HG03469 (cell line): Measurements from ENCODE around the gene UTP15.

Experiments used
- ATAC-seq: cut with Tn5 transposase; IDR thresholded peaks from one replicate; pipeline ENCODE4 v1.9.1; 2021; ENCODE audit warnings: mild to moderate bottlenecking, moderate library complexity, moderate number of reproducible peaks; ENCODE audit not compliant: unreplicated experiment

Gene UTP15, protein sequence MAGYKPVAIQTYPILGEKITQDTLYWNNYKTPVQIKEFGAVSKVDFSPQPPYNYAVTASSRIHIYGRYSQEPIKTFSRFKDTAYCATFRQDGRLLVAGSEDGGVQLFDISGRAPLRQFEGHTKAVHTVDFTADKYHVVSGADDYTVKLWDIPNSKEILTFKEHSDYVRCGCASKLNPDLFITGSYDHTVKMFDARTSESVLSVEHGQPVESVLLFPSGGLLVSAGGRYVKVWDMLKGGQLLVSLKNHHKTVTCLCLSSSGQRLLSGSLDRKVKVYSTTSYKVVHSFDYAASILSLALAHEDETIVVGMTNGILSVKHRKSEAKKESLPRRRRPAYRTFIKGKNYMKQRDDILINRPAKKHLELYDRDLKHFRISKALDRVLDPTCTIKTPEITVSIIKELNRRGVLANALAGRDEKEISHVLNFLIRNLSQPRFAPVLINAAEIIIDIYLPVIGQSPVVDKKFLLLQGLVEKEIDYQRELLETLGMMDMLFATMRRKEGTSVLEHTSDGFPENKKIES

DNA sequence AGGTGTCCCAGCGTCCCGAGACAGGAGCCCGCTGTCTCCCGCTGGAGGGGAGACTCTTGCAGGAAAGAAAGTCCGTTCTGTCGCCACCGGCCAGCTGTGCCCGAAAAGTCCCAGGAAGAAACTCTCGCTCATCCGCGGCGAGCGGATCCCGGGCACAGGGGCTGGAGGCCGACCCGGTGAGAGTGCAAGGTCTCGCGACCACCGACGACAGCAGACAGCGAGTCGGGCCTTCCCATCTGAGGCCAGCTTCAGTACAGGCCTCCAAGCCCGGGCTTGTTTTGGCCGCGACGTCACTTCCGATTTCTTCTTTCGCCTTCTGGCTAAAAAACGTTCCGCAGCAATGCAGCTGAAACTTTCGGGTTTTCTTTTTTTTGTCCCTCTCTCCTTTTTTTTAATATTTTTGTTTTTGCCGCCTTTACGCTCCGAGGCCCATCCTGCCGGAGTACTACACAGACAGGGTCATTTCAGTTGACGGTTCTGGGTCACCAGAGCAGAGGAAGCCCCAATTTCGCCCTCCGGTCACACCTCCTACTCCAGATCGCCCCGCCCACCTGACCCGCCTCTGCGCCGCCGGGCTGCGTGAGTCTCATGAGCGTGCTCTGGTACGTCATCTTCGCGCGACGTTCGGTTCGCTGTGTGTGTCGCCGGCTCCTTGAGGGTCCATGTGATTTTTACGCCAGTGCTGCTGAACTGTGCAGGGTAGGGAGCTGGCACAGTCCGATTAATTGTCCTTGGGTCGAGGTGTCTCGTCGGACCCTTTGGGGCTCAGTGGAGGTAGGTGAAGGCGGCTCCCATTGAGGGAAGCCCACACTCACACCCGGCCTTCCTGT, at the start of gene UTP15, which contains the start of gene ANKRA2:
UTP15 (plus strand) TSS at position 605 of the 830 bp plus-strand sequence. CDS start 1,602 bp downstream, outside the sequence.
ANKRA2 (minus strand) TSS at position 501 of the 830 bp plus-strand sequence. CDS start 2,758 bp downstream, outside the sequence.
- ATAC-seq, result peak; percentile 71

DNA sequence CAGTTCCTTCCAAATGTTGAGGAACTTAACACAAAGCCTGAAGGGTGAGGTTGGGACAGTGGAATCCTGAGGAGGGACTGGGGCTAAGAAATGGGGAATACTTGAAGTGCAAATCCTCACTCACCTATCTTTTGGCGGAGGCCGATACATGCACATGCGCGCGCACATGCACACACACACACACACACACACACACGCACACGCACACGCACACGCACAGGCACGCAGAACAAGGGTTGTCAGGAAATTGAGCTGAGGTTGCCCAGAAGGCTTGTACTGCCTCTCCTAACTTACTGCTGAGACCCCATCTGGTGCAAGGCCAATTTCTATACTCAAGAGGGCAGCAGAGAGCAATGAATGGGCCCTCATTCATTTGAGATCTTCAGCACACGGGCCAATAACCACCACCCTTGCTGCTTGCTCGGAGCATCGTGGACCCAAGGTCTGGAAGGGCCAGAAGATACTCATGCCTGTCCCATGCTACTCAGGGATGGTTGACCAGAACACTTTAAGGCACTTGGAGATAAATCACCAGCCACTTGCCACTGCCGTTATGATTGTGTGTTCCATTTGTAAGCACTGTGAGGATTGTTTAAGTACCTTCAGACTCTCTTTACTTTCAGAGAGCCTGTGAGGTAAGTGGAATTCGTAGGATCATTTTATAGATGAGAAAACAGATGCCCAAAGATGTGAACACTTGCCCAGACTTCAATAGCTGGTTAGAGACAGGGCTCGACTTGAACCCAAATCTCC, 45.8 kb upstream of the UTP15 start:
- peak; percentile 67 for ATAC-seq

DNA sequence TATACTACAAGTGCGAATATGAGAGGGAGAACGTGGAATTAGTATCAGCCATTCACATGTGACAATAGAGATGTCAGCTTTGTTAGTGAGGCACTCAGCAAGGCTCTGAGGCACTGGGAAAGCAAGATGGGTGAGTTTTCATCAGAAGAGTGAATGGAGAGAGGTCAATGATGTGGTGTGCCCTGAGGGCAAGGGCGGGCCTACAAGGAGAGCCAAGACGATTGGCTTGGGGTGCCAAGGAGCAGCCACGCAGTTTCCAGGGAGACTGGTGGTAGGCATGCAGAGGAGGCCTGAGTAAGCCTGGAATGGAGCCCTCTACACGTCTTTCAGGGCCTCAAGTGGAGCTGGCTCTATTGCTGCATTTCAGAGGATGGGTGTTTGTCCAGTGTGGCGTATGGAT, 42.6 kb upstream of the UTP15 start:
- ATAC-seq, result no peak

DNA sequence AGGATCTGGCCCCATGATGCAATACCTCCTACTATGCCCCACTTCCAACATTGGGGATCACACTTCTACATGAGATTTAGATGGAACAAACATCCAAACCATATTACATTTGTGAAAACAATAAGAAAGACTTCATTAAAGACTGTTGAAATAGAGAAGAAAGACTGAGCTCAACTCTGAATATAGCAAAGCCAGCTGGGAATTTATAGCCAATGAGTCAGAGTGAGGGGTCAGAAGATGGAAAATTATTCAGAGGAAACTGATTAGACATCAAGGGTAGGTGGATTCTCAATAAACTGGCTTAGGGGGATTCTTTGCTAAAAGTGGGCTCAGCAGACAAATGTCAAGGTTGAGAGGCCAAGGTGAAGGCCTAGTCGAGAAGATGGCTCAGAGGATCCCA, 41.7 kb upstream of the UTP15 start:
- ATAC-seq, result no peak

DNA sequence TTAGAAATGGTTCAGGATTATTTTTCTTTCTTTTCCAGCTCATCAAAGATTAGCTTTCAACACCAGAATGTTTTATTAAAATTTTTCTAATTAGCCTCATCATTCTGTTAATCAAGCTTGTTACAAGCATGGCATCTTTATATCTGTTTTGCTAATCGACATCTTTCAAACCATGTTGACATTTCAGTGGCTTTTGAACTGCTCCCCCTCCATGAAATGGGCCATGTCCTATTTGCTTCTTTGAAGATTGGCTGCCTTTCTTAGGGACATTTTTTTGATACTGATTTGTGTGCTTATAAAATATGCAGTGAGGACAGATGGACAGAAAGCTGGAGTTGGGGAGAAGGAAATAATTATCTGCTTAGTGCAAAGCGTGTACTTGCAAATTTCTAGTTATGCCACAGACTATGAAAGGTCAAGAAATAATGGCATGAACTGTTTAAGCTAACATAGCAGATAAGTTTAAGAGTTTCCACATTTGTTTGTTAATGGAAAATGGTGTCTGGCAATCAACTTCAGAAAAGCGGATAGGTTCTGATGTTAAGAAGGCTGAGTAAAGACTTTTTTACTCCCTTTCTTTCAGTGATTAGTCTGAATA, 39.8 kb upstream of the UTP15 start:
- no peak for ATAC-seq

DNA sequence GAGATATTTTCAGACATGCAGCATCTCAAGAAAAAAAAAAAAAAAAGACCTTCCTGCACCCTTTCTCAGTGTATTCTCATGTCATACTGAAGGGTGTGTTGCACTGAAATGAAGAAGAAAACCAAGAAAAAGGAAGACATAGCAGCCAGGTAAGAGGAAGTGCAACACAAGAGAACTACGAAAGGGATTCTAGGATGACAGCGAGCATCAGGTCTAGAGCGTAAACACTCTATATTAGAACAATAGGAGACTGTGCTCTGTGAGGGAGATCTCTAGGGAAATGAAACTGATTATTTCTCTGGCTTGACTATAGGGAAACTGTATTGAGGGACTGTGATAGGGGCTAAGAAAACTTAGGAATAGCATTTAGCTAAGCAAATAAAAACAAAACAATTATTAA, 37.3 kb upstream of the UTP15 start:
- ATAC-seq, result no peak

DNA sequence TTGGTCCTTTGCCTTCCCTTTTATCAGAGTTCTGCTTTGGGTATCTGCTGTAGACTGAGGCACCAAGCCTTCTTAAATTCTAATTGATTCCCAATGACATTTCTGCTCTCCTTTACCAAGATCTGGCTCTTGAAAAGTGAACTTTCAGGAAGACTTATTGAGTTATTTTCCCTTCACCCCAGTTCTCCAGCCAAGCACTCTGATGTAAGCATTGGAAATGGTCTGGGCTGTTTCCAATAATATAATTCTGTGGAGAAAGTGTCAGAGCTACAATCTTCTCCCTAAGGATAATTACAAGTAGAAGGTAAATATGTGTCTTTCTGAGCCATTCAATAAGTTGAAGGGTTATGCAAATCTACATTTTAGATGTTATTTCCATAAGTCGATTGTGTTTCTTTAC, 36.5 kb upstream of the UTP15 start:
- no peak for ATAC-seq

DNA sequence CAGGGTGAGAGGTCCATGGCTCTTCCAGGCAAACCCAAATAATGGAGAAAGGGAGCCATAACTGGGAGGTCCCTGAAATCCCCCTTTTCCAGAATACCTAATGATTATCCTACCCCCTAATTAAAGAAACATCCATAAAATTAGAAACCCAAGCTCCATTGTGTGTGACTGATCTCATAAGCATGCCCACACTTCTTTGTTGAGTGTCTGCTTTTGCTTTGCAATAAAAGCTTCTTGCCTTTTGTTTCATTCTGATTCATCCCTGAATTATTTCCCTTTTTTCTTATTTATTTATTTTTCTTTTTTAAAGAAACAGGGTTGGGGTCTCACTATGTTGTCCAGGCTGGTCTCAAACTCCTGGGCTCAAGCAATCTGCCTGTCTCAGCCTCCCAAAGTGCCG, 34.2 kb upstream of the UTP15 start:
- no peak for ATAC-seq

DNA sequence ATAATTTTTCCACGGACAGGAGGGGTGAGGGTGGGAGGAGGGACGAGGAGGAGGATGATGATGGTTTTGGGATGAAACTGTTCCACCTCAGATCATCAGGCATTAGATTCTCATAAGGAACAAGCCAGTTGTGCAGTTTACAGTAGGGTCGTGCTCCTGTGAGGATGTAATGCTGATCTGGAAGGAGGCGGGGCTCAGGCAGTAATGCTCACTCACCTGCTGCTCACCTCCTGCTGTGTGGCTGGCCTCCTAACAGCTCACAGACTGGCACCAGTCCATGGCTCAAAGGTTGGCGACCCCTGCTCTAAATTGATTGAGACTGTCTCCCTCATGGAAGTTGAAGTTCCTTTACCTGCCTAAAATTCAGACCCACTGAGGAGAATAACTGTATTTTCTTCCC, 33.3 kb upstream of the UTP15 start:
- no peak for ATAC-seq

DNA sequence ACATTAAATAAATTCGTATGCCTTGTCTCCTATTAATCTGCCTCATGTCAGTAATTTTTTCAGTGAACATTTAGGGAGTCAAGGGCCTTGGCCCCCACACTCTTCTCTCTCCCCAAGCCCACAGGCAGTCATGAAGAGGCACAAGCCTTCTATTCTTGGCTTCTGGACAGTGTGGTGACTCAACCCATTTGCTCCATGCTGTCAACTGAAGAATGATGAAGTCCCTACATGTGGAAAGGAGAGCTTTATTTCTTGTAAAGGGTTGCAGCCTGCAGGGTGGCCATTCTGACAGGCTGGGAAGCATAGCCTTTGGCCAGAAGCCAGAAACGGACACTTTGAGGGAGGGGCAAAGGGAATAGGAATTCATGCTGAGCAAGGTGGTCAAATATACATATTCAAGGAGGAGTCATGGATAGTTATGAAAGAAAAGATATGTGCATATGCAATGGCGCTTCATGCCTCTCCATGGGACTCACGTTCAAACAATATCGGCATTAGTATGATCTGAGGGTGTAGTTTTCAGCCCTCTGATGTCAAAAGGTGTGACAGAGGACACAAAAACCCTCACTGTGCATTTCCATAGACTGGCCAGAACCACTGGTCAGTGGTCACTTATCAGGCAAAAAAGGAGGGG, 31.4 kb upstream of the UTP15 start:
- ATAC-seq, result no peak

DNA sequence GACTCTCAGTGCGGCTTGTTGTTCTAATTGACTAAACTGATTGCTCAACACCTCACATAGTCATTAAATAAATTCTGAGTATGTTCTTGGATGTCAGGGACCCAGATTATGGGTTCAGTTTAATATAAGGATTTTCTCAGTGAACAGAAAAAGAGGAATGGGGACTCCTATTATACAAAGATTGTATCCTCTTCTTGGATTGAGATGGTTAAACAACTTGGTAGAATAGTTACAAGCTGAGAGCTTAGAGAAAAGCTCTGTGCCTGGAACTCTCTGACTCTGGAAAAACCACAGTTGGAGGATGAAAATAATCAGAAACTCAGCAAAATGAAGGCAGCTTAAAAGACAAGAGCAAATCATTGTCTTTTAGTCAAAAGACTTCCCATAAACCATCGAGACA, 30.6 kb upstream of the UTP15 start:
- ATAC-seq, result no peak

DNA sequence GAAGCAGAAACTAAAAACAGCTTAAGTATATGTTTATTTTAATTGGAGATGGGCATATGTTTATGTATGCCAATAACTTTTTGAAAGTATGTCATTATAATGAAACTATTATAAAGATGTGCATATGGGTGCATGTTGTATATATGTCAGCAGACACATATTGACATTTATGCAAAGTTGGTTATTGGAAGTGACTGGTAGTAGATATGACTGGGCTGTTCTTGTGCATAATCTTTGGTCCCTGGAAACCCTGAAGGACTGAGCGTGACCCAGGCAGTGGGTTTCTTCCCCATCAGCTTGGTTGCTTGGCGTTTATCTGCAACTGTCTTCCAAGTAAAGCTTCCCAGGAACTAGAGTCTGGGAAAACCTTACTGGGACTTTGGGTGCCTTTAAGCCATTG, 25.8 kb upstream of the UTP15 start:
- no peak for ATAC-seq

DNA sequence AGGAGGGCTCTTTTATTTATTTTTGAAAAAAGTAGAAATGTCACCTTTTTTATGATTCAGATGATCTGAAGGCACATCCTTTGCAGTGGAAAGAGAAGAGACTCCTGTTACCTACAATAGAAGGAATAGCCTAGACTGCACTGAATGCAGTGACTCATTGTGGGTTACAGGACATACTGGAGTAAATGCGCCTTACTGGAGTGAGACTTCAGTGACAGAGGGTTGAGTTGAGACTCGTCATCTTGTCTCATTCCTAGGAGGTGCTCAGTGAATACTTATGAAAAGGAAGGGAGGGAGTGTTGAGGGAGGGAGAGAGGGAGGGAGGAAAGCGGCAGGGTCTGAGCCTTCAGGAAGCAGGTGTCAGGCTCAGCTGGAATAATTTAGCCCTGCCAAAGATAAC, 25.4 kb upstream of the UTP15 start:
- no peak for ATAC-seq

DNA sequence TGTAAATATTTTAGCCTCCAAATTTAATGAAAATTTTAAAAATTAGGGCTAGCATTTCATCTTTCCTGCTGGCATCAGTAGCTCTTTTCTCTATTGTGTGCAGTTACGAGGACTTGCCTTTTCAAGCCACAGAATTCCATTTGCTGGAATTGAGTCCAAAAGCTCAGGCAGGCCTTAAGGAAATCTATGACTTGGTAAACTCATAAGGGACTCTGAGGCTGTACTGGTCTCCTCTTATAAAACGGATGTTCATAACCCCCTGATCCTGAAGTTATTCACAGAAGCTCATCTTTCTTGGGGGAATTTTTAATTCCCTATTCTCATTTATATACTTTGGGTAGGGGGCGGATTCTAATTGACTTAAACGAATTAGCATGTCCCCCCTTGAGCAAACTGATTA, 23.5 kb upstream of the UTP15 start:
- no peak for ATAC-seq

DNA sequence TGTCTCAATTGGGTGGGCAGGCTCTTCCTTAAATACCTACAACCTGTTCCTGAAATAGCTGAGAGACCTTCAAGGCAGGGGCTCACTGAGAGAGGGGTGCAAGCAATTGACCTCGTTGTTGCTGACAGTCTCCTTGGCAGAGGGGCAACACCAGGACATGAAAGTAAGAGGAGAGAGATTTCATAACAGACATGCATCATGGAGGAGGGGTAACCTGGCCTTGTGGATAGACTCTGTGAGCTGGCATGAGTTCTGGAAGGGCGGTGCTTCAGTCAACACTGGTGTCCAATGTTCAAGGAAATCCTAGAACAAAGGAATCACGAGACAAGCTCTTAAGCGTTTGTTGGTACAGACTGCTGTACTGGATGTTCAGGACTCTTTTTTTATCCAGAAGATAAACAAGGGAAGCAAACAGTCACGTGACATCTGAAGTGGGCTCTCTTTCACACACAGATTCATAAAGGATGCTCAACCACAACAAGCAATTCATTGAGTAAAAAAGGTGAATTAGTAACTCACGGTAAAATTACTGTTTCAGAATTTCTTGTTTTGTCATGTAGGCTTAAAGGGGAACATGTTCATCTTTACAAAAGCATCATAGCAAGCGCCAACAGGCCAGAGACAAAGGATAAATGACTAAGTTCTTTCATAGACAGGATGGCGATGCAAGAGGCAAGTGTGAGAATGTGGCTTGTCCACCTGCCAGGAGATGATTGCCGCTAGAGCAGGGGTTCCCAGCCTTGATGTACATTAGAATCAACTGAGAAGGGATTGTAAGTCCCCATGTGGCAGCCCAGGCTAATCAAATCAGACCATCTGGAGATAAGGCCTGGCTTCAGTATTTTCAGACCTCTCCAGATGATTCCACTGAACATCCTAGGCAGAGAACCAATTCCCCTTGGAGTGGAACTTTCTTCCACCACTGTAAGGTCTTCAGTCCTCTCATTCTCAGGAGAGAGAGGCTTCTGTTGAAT, 20.8 kb upstream of the UTP15 start:
- no peak for ATAC-seq

DNA sequence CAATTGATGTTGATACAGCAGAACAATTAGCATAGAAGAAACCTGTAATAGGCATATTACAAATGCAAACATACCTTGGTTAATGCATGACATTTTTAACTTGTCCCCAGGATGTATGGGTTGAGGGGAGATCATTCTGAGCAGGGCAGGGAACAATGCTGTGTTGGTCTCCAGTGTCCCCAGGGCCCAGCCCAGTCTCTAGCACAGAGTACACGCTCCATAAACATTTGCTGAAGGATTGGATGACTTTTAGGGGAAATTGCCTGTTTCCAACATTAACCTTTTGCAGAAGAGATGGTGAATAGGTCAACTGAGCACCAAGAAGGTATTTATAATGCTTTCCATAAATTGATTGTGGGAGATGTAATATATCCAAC, 20.2 kb upstream of the UTP15 start:
- no peak for ATAC-seq

DNA sequence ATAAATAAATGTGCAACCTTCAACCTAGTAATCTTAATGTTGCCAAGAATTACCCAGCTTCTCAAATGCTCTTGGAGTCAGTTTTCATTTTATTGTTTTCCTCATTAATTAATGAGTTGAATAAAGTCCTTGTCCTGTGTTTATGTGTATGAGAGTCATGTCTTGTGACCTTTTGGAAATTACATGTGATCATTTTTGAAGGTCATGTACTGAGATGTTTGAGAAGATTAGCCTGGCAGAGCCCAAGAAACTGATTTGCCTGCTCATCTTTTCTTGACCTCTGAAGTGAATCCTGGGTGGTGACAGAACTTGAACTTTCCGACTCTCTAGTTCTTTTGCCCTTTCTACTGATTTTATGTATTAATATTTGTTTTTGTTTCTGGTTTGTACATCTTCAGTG, 15.5 kb upstream of the UTP15 start:
- no peak for ATAC-seq

DNA sequence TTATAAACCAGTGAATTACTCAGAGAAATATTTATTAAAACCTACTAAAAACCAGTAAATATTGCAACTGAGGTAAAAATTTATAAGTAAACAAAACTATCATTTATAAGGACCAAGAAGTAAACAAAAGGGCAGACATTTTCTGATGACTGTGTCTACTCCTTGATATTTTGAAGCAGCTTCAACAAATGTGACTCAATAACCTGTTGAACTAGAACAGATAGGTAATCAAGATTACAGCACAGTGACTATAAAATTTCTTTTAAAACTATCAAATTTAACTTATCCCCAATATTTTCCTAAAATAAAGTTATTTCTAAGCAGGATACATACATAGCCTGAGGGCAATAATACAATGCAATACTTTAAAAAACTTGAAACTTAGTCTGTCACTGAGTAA, 12.9 kb upstream of the UTP15 start:
- no peak for ATAC-seq

DNA sequence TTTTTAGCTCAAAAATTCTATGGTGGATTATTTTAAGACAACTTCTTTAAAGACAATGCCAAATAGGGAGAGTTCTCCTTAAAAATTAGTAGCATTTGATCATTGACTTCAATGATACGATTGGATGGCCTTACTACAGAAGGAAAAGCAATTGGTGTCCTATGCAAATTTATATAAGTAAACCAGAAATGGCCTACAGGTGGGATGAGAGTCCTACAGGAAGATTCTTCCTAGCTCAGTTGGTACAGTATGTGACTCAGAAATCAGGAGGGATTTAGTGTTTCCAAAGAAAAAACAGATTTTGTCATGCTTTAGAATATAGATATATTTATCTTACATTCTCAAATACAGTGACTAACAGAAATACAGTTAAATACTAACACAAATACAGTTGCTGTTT, 6.6 kb upstream of the UTP15 start:
- ATAC-seq, result no peak
